NK-92 treated with Interleukin-12 subunit alpha and Interleukin-12 subunit beta, amount 100 ng/mL, for 24 hours (cell line): ENCODE data around the gene SRSF10.
"Not testable (repeated sequence)": the region's sequence is repeated elsewhere in the genome, so short reads cannot be mapped to it uniquely, and the experiment has no call there.

Experiments used
- DNase-seq: peaks from one replicate; lab custom pipeline; 2025; lab: John Stamatoyannopoulos, UW

Gene SRSF10

DNA sequence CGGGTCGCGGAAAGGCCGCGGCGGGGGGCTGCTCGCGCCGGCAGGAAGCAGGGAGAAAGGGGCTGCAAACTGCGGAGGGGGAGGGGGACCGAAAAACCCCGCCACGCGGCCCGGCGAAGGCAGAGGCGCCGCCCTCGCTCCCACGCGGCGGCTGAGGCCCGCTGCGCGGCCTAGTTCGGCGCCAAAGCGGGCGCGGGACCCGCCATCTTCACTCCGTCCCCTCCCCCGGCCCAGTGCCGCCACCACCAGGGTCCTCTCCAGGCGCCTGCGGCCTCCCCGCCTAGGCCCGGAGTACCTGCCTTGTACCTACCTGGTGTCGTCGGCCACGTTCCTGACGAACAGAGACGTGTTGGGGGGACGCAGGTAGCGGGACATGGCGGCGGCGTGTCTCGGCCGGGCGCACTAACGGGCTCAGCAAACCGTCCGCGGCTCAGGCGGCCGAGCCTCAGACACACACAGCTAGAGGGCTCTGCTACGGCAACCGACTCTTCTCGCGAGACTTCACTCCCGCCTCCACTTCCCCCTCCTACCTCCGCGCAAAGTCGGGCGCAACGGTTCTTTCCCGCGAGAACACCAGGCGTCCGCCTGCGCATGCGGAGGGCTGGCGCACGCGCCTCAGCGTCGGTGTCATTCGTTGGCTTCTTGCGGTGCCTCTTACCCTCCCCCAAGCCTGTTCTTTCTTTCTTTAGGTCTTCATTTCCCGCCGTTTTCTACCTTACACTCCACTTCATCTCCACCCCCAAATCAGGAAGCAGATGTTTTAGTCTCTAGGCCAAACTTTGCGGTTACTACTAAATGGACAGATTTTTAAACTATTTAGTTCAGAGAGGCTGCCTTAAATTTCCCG, at the start of gene SRSF10:
SRSF10 (minus strand) TSS at position 447 of the 847 bp plus-strand sequence; CDS start at position 375, 72 bp downstream.
- DNase-seq: peak; percentile 96

DNA sequence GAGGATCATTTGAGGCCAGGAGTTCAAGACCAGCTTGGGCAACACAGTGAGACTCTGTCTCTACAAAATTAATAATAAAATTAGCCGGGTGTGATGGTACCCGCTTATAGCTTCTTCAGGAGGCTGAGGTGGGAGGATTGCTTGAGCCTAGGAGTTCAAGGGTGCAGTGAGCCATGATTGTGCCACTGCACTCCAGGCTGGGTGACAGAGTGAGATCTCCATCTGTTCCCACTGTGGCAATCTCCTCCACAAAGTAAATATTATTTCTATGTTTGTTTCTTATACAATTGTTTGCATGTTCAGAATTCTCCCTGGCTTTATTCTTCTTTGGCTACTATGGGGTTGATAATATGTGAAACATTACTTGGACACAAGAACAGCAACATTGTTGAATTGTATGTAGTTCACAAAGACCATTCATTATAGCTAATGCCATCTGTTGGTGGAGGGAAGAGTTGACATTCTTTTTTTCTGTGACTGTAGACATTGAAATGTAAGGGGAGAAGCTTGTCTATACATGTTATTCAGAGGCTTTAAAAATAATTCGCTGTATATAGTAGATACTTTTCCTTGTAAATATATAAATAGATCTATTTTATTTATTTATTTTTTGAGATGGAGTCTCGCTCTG, 47.8 kb upstream of the SRSF10 start:
- no peak for DNase-seq

DNA sequence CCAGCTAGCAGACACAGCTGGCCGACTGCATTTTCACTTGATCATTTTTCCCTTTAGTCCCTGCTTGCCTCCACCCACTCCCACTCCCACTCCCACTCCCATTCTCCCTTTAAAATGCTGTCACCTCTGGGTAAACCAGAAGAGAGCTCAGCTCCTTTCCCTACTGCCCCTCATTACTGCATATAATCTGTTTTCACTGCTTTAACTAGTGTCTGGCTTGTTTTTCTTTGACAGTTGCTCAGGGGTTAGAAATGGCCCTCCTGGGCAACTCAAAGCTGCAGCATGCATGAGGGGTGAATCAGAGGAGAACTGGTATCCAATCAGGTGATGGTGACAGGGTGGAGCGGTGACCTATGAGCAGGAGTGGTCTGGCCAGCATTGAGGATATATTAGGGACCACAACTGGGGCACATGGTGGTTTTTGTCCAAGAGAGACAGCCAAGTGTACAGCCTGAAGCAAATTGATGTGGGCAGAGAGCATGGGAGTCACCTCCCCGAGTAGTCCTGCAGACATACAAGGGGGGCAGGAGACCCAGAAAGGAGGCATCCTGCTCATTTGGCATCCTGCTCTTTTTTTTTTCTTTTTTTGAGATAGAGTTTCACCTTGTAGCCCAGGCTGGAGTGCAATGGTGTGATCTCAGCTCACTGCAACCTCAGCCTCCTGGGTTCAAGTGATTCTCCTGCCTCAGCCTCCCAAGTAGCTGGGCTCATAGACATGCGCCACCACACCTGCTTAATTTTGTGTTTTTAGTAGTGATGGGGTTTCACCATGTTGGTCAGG, 42.6 kb upstream of the SRSF10 start:
- no peak for DNase-seq

DNA sequence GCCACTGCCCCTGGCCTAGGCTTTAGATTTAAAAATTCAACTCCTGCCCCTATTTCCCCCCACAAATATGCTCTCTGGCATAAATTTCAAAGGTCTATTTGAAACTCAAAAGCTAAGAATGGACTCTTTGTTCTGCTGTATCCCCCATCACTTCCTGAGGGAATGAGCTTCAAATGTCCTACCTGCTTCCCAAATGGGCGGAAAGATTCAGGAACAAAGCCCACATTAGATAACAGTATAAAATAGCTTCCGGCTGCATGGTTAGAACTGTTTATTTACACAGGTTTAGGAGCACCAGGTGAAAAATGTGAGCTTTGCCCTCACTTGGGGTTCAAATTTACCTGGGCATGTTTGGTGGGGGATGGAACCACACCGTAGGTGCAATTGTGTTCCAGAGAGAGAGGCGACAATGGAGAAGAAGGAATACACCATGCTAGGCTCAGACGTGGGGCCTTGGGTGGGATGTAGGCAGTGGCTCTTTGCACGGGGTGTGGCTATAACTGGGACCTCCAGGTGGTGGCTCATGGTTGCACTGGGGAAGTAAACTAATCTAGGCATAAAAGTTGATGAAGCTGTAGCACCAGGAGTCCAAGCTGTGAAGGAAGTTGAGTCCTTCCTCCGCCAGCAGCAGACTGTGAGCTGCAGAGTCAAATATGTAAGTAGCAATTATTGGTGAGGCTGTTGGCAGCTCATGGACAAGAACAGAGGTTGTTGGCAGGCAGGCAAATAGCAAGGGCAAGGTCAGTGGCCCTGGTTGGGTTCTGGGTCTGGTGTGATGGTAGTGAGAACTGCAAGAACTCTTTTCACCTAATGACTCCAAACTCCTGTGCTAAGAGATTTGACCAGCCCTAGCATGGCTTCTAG, 41.5 kb upstream of the SRSF10 start:
- DNase-seq: no peak

DNA sequence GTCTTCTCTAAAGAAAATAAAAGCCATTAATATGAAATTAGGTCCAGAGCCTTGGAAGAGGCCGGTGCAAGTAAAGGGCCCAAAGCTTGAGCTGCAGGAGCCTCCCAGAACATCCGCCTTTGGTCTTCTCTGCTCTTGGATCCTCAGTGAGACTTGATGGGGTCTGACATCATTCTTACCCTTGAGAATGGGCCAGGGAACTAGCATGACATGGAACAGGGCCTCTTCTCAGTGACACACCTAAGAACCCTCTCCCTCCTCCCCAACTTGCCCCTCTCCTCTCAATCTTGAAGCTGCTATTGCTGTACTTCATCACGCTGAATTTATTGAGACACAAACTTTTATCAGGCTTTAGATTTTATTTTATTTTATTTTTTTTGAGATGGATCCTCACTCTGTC, 40.3 kb upstream of the SRSF10 start:
- no peak for DNase-seq

DNA sequence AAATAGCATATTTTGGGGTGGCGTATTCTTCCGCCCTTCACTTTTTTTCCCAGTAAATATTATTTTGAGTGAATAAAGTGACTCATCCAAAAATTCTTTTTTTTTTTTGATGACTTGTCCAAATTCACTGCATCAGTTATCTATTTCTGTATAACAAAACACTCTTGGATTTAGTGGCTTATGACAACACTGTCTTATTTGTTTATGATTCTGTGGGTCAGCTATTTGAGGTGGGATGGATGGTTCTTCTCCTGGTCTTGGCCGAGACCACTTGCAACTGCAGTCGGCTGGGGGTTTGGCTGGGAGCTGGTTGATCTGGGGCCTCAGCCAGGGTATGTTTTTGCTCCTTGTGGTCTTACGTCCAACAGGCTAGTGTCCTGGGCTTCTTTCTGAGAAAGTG, 39.9 kb upstream of the SRSF10 start:
- no peak for DNase-seq

DNA sequence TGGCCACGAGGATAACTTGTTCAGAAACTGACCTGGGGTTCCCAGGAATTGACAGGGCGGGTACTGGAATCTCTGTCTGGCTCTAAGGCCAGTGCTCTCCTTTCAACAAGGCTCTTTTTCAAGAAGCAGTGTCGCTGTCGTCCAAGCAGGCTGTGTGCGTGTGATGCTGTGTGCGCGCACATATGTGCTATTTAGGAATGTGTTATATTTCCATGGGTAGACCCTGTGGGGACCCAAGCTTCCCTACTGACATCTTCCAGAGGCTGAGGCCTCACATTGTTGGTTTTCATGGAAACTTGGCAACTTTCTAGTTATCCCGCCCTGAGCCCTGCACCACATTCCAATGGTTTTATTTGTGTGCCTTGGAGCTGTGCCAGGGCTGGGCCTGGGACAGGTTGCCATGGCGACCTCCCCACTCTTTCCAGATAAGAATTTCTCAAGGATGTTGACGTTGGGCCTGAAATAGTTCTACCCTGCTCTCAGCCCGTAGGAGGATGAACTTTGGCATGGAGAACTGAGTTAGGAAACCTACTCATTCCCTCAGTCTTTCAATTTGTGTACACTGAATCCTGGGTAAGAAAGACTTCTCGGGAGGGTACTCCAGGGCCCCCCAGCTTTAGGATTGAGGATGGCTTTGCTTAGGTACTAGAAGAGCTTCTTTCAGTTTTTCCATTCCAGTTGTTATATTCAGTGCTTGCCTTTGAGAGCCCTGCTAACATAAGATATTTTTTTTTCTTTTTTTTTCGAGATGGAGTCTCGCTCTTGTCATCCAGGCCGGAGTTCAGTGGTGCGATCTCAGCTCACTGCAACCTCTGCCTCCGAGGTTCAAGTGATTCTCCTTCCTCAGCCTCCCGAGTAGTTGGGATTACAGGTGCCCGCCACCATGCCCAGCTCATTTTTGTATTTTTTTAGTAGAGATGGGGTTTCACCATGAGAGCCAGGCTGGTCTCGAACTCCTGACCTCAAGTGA, 38.8 kb upstream of the SRSF10 start:
- no peak for DNase-seq

DNA sequence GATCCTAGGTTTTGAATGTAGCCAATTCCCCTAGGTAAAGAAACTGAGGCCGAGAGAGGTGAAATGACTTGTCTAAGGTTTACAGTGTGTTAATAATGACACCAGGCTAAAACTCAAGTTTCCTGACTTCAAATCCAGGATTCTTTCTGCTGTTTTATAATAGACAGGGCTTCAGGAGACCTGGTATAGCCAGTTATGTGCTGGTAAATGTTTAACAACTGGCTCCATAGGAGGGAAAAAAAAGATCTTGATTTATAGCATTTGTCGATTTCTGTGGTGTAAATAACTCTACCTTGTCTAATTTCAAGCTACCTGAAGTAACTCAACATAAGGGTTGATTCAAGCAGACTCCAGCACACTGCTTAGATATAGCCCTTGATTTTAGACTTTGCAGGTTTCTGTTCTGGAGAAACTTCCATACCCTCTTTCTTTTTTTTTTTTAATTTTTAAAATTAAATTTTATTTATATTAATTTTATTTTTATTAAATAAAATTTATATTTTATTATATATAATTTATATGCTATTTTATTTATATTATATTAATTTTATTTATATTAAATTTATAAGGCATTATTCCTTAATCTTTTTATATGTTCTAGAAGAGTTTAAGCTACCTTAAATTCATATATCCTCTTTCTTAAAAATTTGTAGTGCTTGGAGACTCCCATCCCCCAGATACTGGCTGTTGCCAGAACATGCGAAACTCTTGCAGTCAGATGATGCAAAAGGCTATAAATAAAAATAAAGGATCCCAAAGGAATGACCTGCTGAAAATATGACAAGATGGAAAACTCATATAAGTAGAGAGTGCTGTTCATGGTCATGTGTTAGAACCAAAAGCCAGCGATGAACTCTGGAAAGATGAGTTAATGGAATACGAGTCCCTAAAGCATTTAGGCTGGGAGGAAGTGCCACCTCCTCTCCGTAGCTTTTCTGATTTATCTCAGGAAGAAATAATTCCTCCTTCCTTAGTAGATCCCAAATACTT, 35.4 kb upstream of the SRSF10 start:
- no peak for DNase-seq

DNA sequence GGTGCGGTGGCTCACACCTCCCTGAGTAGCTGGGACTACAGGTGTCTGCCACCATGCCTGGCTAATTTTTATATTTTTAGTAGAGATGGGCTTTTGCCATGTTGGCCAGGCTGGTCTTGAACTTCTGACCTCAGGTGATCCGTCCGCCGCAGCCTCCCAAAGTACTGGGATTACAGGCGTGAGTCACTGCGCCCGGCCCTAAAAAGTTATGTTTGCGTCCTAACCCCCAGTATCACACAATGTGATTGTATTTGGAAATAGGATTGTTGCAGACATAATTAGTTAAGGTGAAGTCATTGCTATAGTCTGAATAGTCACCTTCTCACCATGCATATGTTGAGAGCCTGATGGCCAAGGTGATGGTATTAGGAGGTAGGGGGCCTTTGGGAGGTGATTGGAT, 32.8 kb upstream of the SRSF10 start:
- DNase-seq: not testable (repeated sequence)

DNA sequence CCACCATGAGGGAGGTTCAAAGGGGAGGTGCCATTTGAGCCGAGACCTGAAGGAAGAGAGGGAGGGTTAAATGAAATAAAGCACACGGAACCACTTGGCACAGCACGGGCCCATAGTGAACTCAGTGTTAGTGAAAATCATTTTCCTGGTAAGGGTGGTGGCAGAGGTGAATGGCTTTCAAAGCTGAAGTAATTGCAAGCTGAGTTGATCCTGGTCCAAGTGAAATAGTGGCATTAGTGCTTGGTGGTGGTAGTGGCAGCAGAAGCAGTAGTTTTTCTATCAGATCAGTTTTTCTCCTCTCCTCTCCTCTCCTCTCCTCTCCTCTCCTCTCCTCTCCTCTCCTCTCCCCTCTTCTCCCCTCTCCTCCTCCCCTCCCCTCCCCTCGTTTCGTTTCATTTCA, 30.5 kb upstream of the SRSF10 start:
- no peak for DNase-seq

DNA sequence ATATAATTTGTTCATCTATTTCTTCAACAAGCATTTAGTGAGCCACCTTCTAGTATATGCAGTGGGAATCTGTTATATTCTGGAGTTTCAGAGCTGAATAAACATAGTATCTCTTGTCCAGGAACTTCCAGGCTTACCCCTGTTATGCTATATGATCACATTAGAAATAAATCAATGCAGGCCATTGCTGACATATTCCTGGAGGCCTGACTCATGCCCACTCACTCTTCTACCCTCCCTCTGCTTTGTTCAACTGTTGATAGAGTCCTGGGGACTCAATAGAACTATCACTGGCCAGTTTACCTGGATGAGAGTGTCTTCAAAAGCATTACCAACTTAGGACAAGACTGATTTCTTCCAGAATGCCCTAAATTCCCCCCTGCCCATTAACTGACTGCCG, 29.3 kb upstream of the SRSF10 start:
- DNase-seq: no peak

DNA sequence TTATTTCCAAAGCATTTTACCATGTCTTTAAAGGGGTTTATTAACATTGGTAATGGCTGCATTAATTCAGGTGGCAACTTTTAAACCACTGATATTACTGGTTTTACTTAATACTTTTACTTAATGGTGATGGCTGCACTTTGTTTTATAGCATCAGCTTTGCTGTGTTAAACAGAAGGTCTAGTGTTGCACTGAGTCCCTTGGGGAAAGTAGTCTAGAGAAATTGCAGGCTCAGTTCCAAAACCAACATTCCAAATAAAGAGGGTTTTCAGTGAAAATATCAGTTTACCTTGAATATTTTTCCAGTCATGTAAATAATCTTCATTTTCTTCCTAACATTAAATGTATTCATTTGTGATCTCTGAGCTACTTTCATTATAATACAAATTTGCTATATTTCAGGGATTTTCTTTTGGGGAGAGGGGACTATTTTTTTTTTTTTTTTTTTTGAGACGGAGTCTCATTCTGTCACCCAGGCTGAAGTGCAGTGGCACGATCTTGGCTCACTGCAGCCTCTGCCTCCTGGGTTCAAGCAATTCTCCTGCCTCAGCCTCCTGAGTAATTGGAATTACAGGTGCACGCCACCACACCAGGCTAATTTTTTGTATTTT, 28.6 kb upstream of the SRSF10 start:
- DNase-seq: not testable (repeated sequence)

DNA sequence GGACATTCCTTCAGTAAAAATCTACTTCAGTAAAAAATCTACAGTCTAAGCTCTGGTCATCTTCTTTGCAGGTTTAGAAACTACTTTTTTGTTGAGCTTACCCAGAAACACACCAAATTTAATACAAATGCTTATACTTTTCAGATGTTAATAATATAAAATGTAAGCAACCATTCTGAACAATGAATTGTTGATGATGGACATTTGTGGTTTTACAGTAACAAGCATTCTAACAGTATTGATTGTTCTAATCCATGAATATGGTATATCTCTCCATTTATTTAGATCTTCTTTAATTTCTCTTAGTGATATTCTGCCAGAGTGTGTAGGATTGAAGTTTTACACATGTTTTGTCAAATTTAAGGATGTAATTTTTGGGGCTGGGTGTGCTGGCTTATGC, 27.0 kb upstream of the SRSF10 start:
- no peak for DNase-seq

DNA sequence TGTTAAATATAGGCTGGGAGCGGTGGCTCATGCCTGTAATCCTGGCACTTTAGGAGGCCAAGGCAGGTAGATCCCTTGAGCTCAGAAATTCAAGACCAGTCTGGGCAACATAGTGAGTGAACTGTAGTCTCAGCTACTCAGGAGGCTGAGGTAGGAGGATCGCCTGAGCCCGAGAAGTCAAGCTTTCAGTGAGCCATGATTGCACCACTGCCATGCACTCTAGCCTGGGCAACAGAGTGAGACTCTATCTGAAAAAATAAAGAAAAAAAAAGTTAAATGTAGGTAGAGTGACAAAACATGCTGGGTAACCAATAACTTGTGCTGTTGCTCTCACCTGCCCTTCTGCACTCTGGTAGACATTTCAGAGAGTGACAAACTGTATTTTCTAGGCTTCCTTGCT, 25.0 kb upstream of the SRSF10 start:
- DNase-seq: no peak

DNA sequence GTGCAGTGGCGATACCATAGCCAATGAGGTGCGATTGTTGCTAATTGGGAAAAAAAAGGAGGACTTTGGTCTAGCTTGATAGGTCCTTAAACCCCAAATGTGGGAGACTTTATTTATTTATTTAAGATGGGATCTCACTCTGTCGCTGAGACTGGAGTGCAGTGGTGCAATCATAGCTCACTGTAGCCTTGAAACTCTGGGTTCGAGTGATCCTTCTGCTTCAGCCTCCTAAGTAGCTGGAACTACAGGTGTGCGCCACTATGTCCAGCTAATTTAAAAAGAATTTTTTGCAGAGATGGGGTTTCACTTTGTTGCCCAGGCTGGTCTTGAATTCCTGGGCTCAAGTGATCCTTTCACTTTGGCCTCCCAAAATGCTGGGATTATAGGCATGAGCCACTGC, 24.0 kb upstream of the SRSF10 start:
- DNase-seq: no peak

DNA sequence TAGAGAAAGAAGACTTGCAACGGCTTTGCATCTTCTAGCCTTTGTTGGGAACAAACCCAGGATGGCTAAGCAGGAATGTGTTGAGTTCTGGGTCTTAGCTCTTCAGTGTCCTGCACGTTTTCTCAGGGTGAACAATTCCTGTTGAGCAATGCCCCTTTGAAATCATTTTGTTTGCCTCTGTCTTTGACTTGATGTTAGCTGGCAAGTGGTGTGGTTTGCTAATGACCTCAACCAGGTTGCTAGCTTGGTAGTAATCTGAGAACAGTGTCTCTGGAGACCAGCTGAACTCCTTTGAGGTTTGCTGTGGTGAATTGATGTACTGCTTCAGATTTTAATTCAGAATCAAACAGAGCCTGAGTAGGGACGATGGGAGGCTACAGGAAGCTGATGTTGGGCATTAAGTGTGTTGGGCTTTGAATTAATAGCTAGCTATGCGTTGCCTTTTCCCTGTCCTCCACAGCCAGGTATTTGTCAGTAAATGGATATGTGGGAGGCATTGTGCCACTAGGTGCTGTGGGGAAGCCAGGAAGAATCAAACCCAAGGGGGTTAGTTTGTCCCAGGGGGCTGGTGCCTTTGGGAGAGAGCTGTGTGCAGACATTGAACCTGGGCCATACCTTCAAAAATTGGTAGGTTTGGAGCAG, 23.3 kb upstream of the SRSF10 start:
- DNase-seq: no peak

DNA sequence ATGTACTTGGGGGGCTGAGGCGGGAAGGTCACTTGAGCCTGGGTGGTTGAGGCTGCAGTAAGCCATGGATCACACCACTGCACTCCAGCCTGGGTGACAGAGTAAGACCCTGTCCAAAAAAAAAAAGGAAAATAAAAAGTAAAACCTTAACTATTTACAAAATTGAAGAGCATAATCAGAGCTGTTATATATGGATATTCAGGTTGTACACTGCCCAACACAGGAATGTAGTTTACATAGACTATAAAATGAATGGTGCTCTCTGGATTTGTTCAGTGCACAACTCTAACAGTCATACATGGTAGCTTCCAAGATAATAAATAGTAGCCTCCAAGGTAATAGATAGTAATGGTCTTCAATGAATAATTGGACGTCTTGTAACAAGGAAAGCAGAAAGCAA, 22.6 kb upstream of the SRSF10 start:
- DNase-seq: no peak

DNA sequence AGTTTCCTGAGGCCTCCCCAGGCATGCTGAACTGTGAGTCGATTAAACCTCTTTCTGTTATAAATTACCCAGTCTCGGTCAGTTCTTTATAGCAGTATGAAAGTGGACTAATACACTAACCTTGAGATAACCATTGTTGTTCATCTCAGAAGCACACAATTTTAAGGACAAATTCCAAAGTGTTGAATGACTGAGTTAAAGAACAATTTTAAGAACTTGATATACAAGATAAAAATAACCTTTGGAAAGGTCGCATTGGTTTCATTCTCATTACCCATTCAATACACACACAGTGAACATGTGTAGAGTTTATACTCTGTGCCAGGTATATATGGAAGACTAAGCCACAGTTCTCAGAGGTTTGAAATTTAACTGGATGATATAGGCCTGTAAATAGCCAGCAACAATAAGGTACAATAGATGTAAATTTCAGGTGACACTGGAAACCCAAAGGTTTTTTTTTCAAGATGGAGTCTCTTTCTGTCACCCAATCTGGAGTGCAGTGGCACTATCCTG, 19.1 kb upstream of the SRSF10 start:
- DNase-seq: no peak
